Stimulated activated CD4-positive, alpha-beta T cell treated with anti-CD3 and anti-CD28 coated beads, TNF-alpha, amount 100 ng/mL, for 24 hours (primary cell): Measurements from ENCODE around the gene LAPTM5.
"Not testable (repeated sequence)": the region's sequence is repeated elsewhere in the genome, so short reads cannot be mapped to it uniquely, and the experiment has no call there.

Experiments
- DNase-seq, 3 experiments: peaks; one replicate each; pipeline ENCODE4 v3.0.0-alpha.2; 2020; ENCODE audit warnings: low read depth in 3 of 3

LAPTM5 gene

DNA sequence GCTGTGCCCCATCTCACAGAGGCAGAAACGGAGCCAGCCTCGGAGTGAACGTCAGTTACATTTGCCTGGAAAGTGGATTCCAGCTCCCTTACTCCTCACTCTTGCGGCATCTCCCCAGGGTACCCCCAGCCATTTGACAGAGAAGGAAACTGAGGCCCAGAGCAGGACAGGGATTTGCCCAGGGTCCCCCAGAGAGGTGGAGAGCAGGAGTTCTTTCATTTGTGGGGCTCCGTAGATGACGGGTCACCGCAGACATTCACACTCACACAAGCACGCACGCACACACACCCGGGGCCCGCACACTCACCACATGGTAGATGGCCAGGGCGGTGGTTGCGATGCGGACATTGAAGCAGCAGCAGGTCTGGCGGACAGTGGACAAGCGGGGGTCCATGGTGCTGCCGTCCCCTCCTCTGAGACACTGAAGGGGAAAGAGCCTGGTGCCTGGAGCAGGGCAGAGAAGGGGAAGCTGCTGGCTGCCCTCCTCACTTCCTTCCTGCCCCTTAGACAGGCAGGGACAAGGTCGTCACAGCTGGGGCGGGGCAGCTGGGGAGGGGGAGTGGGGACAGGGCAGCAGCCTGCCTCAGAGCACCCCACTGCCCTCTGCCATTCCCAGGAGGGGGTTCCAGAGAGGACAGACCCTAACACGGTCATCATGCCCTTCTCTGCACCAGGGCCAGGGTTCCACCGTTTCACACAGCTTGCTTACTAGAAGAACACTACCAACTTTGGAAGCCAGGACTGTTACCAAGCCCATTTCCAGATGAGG lies at the start of gene LAPTM5:
LAPTM5 (minus strand) TSS at position 423 of the 769 bp plus-strand sequence; CDS start at position 394, 29 bp downstream.
- peak in 1 of 3 experiments; percentile 61 for DNase-seq

DNA sequence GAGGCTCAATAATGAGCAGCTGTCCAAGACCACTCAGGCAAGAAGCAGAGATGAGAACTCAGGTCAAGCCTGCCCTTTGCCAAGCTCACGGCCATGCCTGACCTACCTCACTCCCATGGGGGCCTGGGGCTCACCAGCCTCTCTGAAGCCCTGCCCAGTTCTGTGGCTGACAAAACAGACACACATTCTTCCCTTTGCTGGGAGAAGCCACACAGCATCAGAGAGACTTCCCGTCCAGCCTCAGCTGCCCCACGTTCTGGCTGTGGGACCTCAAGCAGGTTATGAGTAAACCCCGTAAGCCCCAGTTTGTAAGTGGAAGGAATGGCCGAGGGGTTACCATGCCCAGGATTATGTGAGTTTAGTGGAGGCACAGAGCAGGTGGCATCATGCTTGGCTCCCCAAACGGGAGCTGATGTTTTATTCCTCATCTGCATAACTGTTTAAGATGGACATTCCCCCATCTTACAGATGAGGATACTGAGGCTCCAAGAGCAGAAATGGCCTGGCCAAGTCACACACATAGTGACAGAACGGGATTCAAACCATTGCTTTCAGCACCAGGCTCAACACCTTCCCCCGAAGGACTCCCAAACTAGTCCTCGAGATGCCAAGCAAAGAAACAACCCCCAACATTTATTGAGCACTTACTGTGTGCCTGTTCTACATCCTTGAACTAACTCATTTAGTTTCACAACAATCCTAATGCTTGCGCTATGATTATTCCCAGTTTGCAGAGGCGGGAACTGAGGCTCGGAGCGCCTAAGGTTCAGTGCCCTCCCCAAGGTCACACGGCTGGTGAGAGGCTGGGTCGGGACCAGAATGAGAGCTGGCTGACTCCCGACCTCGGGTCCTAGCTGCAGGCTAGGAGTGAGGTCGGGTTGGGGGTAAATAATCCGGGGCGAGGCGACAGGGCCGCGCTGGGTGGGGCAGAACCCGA lies 49.1 kb upstream of the LAPTM5 start:
- no peak for DNase-seq

GRCh38 chr1:30805304-30806003 lies 47.9 kb upstream of the LAPTM5 start:
- no peak for DNase-seq

DNA sequence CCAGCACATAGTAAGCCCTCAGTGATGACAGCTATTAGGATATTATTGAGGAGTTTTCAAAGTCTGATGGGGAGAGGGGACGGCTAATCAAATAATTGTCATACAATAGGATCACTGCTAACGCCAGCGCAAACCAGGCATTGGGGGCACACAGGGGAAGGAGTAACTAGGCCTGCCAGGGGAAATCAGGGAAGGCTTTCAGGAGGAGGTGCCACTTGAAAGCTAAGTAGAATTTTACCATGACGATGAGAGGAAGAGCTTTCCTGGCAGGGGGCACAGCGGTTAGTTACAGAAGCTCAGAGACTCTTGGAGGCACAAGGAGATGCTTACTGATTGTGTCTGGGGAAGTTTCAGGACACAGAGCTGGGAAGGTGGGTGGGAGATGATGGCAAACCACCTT lies 47.2 kb upstream of the LAPTM5 start:
- DNase-seq = no peak

DNA sequence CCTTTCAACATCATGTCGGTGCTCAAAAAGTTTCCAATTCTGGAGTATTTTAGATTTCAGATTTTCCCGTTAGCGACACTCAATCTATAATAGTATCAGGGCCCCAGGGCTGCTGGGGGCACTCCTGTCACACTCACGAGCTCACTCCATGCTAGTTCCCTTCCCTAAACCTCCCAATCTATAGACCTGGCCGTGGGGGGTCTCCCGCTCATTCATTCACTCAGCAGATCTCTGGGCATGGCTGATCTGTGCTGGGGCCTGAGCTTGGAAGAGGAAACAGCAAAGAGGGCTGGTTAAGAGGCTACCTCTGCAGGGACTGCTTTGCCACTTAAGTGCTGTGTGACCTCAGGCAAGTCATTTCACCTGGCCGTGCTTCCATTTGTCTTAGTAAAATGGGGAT lies 46.8 kb upstream of the LAPTM5 start:
- DNase-seq = no peak

DNA sequence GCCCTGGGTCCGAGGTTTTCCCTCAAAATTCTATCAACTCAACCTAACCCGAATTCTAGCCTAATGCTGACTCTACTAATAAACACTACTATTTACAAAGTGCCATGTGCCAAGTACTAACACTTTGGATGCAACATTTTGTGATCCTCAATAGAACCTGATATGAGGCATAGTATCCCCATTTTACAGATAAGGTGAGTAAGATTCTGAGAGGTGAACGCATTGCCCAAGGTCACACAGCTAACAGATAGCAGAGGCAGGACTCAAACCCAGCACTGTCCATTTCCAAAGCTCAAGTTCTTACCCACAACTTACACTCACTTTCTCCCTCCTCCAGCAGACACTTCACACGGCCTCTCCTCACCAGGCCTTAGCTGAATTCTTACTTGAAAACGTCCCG lies 46.0 kb upstream of the LAPTM5 start:
- DNase-seq = no peak

- DNase-seq = peak; percentile 64 to 82 (median 70)
Measured at GRCh38 chr1:30801771-30802198, 44.2 kb upstream of the LAPTM5 start.

- DNase-seq = no peak
Measured at GRCh38 chr1:30799233-30799511, 41.6 kb upstream of the LAPTM5 start.

- no peak for DNase-seq
Measured at GRCh38 chr1:30798389-30799232, 41.0 kb upstream of the LAPTM5 start.

DNA sequence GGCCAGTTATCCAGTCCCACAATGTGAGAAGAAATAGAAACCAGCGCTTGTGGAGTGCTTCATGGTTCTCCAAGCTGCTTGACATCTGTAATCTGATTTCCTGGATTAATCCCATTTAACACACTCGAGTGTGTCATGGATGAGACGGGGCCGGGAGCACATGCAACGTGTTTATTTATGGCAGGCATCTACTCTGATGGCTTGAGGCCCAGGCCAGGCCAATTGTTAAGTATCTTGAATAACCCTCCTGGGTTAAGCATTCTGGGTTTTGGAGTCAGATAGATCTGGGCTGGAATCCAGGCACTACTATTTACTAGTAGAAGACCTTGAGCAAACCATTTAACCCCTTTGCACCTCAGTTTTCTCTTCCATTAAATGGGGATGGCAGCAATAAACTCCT lies 37.5 kb upstream of the LAPTM5 start:
- DNase-seq = no peak

- no peak for DNase-seq
Measured at GRCh38 chr1:30794260-30794659, 36.7 kb upstream of the LAPTM5 start.

GRCh38 chr1:30793209-30793608 lies 35.6 kb upstream of the LAPTM5 start:
- DNase-seq = no peak

DNA sequence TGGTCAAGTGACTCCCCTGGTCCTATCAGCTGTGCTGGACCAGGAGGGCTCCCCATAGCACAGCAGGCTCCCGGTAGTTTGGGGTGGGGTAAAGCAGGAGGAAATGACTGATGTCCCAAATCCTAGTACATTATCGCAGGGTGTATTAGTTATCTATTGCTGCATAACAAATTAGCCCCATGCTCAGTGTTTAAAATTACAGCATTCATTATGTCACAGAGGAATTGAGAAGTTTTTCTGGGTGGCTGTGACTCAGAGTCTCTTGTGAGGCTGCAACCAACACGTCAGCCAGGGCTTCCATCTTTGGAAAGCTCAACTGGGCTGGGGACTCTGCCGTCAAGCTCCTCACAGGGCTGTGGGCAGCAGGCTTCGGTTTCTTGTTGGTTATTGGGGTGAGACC lies 34.3 kb upstream of the LAPTM5 start:
- DNase-seq = no peak

DNA sequence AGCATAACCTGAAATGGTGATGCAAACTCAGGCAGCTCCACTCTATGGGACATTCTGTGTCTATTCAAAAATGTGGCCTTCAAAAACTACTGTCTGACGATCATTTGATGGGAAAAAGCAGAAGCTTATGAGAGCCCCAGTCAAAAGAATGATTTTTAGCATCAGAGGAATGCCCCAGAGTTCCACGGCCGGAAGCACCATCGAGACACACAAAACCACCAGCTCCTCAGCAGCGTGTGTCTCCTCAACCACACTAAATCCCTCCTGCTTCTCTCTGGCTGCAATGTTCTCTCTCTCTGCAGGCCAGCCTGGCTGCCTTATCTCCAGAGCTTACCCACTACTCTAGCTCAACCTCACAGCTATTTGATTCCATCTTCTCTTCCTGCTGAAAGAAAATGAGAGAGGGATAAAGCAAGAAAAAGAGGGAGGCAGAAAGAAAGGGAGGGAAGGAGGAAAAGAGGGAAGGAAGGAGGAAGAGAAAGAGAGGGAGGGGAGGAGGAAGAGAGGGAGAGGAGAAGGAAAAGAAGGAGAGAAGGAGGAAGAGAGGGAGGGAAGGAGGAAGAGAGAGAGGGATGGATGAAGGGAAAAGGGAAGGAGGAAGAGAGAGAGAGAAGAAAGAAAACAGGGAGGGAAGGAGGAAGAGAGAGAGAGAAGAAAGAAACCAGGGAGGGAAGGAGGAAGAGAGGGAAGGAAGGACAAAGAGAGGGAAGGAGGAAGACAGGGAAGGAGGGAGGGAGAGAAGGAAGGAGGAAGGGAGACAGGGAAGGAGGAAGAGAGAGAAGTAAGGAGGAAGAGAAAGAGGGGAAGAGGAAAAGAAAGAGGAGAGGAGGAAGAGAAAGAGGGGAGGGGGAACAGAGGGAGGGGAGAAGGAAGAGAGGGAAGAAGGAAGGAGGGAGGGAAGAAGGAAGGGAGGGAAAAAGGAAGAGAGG lies 33.5 kb upstream of the LAPTM5 start:
- no peak for DNase-seq

DNA sequence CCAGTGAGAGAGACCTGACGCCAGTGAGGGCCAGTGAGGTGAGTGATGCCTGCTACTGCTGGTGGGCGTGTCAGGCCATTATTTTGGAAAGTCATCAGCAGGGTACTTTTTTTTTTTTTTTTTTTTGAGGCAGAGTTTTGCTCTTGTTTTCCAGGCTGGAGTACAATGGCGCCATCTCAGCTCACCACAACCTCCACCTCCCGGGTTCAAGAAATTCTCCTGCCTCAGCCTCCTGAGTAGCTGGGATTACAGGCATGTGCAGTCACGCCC lies 32.6 kb upstream of the LAPTM5 start:
- DNase-seq = not testable (repeated sequence)

DNA sequence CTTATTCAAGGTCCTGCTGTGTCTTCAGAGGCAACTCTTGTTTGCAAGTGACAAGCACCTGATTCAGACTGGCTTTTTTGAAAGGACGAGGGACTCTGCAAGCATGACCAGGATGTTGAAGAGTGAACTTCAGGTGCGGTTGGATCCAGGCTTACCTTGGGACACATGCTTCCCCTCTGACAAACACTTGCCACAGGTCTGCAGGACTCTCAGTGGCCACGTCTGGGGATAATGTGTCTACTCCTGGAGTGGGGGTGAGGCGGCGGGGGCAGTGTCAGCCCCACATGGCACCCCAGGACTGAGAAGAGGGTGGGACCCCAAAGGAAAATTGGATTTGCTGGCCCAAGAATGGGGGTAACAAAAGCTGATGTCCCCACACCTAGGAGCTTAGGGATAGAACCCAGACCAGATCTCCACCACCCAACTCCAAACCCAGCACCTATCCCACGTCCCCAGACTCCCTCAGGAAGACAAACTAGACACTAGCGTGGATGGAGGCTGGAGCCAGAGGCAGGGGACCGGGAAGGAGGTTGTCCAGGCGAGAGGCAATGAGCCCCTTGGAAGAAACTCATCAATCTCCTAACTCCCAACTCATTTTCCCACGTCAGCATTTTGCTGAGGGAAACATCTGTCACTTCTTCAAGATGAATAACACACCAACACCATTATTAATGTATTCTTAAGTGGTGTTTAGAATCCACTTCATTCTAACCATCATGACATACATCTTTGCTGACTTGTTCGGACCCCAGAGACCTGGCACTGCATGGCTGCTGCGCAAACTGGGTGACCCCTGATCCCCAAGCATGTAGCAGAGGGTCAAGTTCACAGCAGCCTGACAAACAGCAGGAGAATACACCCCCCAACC lies 32.0 kb upstream of the LAPTM5 start:
- no peak for DNase-seq

- no peak for DNase-seq
Measured at GRCh38 chr1:30788580-30789387, 31.2 kb upstream of the LAPTM5 start.

DNA sequence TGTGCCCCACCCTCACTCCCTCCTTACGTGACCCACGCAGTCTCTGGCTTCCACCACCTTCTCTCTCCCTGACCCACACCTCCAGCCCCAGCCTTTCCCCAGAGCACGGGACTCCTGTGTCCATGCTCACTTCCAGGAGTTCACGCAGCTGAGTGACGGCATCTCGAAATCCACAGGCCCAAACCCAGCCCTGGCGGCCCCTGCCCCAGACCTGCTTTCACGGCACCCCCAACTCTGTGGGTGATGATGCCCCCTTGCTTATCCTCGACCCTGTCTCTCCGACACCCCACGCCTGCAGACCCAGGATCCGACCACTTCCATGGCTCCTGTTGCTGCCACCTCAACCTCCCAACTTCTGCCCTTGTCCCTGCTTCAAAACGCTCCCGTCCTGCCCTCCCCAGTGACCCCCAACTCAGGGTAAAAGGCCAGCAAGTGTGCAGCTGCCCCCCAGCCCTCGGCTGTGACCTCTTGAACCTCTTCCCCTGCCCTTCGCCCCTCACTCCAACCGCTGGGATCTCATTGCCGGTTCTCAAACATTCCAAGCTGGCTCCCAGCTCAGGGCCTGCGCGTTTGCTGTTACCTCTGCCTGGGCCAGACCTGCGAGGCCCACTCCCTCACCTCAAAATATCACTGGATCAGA lies 30.4 kb upstream of the LAPTM5 start:
- no peak for DNase-seq
